Inflammatory macrophage treated with lipopolysaccharide for 1 hour (primary cell): ENCODE measurements around the gene CRYBG3.

Source experiments
- DNase-seq, 2 donors: peaks; one replicate each; pipeline ENCODE4 v3.0.0-alpha.2; 2020 to 2022

CRYBG3 gene

DNA sequence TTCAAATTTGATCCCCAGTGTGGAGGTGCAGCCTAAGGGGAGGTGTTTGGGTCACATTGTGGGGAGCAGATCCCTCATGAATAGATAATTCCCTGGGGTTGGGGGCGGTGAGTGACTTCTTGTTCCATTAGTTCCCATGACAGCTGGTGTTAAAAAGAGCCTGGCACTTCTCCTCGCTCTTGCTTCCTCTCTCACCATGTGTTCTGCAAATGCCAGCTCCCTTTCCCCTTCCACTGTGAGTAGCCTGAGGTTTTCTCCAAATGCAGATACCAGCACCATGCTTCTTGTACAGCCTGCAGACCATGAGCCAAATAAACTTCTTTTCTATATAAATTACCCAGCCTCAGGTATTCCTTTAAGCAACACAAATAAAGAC lies 127.3 kb downstream of the CRYBG3 start:
- no peak for DNase-seq

DNA sequence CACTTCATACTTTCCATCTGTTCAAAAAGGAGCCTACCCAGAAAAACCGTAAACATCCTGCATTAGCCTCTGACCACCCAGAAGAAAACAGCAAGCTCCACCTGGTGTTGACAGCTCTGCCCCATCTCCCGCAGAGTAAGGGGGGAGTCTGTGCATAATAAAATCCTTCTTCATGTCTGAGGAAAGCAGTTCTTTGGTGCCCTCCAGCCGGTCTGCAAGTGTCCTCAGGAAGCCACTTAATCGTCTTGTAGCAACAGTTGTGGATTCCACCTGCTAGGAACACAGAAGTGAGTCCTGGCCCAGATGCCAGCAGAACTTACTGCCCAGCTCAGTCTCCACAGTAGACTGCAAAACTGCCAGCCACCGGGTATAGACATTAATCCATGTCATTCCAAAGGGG lies 127.9 kb downstream of the CRYBG3 start:
- no peak for DNase-seq

DNA sequence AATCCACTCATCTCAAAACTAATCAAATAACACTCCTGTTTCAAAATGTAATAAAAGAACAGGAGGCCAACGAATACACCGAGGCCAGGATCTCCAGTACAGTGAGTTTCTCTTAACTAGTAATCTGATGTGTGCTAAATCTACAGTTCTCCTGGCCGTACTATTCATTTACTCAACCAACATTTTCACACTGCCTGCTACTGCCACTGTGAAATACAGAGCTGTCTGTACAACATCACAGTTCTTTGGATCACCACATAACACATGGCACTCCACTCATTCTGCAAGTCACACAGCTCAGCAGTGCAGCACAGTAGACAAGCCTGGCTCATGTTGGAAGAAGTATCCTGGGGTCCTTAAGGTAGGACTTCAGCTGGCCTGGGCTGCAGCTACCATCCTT lies 128.5 kb downstream of the CRYBG3 start:
- DNase-seq = no peak

DNA sequence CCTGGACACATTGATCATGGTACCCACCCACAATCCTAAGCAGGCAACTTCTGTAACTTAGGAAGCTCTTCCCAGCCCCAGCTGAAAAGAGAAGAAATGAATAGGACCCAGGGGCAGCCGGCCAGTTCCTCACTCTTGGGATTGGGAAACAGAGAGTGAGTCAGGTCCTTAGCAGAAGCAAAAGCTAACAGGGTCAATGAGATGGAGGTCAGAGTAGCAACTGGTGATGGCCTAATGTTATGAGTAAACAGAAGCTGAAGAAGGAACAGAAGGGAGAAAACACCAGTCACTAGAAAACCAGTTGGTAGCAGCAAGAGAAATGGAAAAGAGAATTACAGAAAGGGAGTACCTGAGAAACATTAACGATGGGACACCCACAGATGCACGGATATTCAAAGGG lies 130.5 kb downstream of the CRYBG3 start:
- peak; percentile 77 to 84 for DNase-seq

DNA sequence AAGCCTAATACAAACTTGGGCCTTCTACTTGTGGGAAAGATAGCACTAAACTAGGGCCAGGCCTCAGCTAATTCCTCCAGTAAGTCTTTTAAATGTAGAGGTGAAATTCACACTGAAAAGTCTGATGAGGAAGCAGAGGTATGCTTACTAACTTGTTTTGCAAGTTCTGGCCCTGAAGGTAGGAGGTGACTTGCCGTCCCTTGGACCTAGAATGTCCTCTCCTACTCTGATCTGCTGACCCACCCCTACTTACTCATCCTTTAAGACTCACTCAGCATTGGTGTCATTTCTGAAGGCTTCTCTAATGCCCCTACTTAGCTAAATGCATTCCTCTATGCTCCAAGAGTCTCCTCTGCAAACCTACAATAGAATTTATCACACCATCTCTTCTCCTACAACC lies 131.1 kb downstream of the CRYBG3 start:
- DNase-seq = no peak

DNA sequence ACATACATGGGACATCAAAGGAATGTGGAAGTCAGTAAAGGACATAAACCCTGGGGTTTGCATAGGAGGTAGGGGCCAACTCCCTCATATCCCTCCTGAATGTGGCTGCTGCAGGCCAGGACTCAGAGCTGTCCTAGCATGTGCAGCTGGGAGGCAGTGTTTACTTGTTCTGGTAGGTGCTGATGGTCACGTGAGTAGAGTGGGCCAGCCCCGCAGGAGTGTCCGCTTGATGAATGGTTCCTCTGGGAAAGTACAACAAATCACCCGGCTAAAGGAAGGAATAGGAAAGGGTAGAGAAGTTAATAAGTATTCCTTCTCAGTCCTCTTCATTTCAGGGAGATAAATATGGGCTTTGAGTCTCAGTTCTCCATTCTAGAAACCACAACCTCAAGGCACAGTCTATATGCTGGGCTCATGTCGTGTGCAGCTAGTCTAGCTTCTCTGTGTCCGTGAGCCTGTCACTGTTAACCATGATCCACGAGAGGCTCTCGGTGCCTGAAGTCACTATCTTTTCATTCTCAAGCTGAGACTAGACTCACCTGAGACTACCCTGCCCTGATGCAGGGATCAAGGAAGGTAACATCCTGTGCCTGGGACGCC lies 132.5 kb downstream of the CRYBG3 start:
- DNase-seq = peak; percentile 38 to 45

DNA sequence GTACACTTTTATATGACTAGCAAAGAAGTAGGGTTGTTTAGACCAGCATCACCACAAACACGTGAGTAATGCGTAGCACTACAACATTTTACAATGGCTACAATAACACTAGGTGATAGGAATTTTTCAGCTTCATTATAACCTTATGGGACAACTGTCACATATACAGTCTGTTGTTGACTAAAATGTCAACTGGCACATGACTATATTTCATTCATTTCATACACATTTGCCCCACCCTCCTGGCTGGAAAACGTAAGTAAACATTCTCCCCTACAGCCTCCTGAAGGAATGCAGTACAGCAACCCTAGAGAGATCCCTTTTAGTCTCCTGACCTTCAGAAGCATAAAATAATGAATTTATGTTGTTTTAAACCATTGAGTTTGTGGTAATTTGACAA lies 134.2 kb downstream of the CRYBG3 start:
- no peak for DNase-seq

DNA sequence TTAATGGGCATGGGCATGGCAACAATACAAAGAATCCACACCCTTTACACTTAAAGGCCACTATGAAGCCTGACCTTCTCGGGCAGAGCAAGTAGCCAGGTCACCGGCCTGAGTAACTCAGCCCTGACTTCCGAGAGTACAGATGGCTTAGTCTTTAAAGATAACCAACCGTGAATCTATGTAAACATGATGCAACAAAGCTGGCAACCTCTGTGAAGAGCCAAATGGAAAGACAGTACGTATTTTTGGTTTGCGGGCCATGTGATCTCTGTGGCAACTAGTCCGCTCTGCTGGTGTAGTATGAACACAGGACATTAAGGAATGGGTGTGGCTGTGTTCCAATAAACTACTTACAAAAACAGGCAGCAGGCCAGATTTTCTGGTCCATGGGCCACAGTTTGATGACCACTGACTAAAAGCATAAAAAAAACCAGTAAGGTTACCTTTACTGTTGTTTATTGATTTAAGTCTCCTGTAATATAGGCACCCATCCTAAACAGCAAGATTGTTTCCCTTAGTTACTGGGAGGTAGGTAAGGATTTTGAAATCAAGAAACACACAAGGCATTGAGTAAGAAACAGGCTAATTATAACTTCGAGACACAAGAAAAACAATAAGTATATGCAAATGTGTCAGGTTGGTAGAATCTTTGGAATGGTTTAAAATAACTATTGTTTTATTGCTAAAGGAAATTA lies 136.0 kb downstream of the CRYBG3 start:
- DNase-seq = no peak

DNA sequence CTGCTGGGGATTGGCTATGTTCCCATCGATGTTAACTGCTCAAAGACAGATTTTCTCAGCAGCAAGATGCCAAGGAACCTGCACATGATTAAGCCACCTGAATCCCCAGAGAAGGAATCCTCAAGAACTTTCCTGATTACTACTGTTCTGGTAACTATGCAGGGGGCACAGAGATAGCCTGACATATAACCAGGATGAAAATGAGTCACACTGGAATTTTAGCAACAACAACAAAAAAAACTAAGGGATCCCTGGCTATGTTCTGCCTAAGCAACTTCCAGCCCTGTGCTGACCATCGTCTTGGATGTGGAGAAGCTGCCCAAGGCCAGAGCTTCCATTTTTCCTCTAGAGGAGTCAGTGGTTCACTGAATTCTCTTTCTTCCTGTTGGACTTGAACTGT lies 136.6 kb downstream of the CRYBG3 start:
- DNase-seq = no peak

DNA sequence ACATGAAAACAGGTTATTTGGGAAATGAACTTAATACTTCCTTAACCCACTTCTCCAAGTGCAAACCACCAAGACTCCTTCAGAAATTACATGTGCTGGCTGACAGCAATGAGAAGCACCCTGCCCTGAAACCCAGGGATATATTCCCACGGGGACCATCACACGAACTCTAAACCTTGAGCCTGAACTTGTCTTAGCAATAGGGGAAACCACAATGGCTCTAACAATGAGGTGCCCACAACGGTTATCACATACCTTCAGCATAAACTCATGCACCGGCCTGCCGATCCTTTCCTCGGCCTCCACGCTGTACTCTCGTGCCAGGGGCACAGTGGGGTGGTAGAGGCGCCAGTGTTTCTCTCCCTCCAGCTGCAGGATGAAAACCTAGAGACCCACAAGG lies 137.0 kb downstream of the CRYBG3 start:
- DNase-seq = no peak

DNA sequence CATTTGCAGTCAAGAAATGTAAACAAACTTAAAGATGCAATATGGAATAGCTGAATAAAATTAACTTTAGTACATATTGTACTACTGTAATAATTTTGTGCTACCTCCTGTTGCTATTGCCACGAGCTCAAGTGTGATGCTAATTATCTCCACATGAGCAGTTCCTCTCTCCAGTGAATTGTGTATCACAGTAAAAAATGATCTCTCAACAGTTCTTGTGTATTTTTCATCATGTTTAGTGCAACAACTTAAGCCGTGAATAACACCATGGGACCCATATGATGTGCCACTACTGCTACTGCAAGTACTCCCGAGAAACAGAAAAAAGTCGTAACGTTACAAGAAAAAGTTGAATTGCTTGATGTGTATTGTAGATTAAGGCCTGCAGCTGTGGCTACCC lies 138.1 kb downstream of the CRYBG3 start:
- DNase-seq = no peak

DNA sequence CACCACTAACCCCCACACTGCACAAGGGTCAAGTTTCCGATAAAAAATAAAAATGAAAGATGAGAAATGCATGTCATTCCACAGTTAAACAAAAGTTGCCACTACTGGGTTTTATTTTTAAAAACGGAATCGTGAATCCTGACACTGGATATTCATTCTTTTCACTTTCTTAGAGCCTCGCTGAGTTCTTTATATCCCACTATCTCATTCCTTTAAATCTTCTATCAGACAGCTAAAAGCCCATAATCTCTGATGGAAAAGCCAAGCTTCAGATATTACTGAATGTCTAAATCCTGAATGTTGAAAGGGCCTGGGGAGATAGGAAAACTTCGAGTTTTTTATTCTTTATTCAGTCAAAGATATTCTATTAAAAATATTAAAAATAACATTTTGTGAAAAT lies 138.7 kb downstream of the CRYBG3 start:
- no peak for DNase-seq

DNA sequence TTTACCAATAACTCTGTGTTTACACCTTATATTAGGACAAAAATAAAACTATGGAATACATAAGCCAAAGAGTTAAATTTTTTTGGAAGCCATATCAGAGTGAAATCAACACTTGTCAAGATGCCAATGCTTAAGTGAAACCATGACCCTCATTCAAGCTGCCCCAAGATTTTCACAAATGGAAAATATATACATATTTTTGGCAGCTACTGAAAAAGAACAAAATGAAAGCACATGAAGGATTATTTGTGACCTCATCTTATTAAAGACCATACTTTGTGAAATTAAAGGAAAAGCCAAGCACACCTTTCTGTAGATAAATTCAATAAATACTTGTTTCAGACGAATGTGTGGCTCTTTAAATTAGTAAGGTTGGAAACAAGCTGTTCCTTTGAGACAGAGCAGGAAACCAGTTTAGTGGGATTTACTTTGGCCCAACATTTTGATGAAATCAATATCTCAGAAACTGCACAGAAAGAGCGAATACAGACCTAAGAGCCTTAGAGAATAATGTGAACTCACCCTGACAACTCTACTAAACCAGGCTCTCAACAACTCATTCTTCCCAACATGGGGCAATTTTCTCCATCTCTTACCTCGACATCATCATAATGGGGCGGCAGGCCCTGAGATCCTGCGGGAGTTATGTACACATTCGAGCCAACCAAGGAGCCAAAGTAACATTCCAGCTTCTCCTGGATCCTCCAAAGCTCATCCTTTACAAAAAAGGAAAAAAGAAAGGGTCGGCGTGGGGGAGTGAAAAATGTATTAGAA lies 139.4 kb downstream of the CRYBG3 start:
- DNase-seq = no peak

DNA sequence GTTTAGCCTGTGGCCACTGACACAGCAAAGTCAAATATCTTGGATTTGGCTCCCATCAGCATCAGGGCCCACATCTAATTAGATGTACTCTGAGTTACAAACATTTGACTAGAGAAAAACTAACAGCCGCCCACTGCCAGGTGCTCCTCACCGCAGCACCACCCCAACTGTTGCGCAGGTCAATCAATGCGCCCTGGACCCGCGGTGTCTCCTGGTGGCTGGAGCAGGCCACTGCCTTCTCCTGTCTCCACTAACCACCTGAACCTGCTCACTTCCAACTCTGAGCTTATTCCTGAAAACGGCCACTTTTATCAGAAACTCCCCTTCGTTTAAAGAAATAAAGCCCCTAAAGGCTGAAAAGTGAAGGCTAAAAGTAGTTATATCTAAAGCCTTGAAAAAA lies 146.2 kb downstream of the CRYBG3 start:
- DNase-seq = no peak

DNA sequence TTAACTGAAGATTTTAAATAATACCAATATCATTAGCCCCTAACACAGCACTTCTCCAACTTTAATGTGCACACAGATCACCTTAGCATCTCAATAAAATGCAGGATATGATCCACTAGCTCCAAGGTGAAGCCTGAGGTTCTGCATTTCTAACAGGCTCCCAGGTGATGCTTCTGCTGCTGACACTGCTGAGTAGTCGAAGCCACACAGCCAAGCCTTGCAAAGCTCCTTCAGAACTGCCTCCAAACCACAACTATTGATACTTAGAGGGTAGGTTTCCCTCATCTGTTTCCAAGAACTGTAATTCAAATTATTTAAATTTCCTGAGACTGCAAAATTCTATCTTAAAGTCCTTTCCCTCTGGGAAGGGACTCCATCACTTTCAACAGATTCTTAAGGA lies 146.6 kb downstream of the CRYBG3 start:
- no peak for DNase-seq

DNA sequence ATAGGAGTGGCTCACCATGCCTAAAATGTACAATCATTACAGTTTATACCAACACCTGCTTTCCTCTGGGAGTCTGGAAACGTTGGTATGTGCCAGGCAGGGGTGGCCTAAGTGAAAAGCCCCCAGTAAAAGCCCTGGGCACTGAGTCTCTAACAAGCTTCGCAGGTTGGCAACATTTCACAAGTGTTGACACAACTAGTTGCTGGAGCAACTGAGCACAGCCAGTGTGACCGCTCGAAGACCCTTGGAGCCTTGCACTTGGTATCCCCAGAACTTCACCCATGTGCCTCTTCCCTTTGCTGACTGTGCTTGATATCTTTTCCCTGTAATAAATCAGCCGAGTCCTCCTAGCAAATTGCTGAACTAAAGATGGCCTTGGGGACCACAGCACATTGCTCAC lies 147.7 kb downstream of the CRYBG3 start:
- DNase-seq = no peak

DNA sequence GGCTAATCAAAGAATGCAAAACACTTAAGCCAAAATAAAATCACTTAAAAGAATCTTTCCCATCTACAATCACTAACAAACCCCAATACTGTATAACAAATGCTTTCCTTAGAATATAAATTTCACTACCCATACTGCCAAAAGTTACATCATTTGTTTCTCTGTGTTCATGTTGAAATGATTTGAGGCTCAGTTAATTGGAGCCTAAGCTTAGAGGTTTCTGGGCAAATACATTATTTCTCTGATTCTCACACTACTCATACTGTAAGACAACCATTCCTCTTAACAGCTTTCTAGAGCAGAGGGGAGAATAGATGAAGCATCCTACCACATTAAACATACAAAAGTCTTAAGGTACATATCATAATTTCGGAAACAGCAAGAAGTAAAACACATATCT lies 148.3 kb downstream of the CRYBG3 start:
- DNase-seq = no peak

DNA sequence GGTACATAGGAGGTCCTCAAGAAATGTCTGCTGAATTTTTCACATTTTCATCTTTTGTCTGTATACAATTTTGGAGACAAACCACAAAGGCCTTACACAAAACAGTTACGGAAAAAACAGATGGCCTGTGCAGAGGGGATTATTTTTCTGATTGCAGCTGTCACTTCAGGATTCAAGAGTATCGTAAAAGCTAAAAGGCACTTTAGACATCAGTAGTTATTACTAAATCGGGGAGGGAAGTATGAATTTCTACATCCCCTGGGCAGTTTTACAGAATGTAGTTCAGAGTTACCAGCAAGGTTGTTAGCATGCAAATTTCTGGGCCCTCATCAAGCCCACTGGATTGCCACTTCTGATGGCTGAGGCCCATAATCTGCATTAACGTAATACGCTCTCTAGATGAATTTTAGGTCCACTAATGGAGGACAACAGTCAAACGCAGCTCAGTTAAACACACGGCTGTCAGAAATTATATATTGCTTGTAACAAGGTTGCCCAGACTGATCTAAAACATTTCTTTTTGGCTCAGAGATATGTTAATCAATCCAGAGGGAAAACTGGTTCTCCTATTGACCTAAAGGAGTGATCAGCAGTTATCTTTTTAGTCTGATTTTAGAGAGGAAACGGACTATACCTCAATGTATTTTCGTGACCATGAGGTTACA lies 149.3 kb downstream of the CRYBG3 start:
- DNase-seq = peak in 1 of 2 donors; percentile 28

DNA sequence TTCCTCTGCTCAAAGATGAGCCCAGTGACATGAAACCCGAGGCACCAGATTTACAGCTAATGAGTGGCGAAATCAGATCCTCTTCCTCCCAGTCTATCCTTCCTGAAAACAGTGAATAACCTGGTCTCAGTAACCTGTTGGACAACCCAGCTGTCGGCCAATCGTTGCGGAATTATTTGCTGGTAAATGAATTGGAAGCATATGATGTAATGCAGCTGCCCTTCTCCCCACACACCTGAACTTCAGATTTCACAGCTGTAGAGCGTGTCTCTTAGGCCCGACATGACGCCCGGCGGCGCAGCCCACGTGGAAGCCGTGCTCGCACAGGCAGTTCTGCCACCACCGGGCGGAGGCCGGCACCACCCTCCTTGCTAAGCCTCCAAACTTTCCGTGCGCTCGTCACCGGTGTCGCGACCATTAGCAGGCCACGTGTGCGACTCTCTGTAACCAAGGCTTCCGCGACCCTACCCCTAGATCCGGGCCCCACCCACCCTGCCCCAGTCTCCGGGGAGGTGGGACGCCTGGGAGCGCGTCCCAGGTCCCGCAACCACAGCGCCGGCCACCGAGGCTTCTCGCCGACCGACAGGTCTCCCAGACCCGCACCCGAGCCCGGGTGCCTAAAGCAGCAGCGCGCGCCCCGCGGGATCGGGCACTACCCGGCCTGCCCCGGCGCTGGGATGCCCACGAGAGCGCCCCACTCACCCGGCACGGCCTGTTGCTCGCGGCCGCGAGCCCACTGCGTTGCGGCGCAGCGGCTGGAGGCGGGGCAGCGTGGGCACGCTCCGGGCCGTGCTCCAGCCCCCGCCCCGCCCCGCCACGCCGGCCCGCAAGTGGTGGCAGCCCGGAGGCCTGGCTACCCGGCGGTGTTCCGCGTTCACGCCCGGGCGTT lies 150.1 kb downstream of the CRYBG3 start, which contains the start of gene RIOX2:
Gene RIOX2, minus strand, starts transcription at position 753 of the 889 bp plus-strand sequence. CDS start 4,838 bp downstream, outside the sequence.
- DNase-seq = peak; percentile 53 to 60

DNA sequence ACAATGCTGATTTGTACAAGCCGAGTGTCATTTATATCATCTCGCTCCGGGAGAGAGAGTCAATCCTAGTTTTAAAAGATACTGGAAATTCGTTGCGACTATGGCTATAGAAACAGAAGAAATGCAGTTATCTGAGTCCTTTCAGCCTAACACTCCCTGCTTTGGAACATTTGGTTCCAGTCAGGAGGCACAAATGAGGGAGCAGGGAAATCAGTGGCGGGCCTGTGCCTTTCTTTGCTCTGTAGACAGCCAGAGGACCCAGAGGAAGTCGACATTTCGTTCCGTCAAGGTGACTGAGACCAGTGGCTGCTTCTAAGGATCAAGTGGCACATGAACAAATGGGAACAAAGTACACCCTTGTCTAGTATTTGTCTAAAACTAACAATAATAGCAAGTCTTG lies 151.2 kb downstream of the CRYBG3 start:
- no peak for DNase-seq

DNA sequence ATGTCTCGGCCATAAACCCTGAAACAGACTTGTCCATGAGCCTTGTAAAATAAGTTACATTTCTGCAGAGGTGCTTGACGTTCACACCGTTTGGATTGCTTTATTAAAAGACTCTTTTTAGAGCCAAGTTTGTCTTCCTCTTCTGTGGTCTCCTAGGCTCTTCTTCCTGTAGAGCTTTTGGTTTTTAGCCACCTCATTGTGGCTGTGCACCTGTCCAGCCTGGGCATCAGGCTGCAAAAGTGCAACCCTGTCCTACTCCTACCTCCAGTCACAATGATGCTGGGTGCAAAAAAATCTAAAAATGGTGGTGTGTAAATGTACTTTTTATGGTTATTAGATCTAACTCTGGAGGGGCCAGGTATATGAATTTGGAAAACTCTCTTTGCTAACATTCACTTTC lies 153.2 kb downstream of the CRYBG3 start:
- no peak for DNase-seq

DNA sequence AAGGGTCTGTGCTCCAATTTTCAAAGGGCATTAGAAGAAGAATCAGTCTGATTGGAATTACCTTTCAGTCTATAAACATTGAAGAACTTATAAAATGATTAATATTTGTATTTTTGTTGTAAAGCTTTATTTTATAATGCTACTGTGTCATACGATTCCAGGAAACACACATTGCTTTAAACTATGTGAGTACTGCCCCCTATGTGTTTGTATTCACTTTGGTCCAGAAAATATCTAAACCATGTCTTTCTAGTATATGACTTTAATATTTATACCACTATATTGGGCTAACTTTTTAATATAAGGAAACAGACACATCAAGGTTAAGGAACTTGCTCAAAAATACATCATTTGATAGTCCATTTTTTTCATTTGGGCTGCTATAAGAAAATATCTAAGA lies 153.7 kb downstream of the CRYBG3 start:
- DNase-seq = no peak

DNA sequence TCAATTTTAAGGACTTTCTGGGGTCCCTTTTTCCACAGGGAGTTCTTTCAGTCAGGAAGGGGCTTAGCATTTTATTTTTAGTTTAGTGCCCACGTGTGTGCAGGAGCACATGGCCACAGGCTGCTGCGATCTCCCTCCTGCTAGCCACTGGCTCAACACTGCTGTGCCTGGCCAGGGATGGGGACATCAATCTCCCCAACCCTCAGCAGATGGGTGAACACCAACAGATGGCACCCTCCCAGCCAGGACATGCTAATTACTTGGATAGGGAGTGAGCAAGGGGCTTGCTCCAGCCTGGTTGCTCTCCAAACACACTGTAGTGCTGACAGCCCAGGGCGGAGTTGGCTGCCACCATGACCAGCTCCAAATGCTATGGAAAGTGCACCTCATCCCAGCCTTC lies 157.8 kb downstream of the CRYBG3 start:
- DNase-seq = no peak
